HG03442 (cell line): ENCODE data around the gene PKIG.
"Not testable (repeated sequence)": the region's sequence is repeated elsewhere in the genome, so short reads cannot be mapped to it uniquely, and the experiment has no call there.

ENCODE experiments used
- ATAC-seq: cut with Tn5 transposase; IDR thresholded peaks from one replicate; pipeline ENCODE4 v1.9.1; 2021; ENCODE audit warnings: mild to moderate bottlenecking, moderate library complexity; ENCODE audit not compliant: unreplicated experiment

Gene PKIG

GRCh38 chr20:44582311-44583025, at the start of gene PKIG:
PKIG (plus strand) TSS chr20:44582579; CDS start chr20:44614557, 31,978 bp downstream.
- ATAC-seq = no peak

- no peak for ATAC-seq
Observed at GRCh38 chr20:44532981-44533331, 49.4 kb upstream of the PKIG start.

GRCh38 chr20:44533928-44534327, 48.5 kb upstream of the PKIG start:
- ATAC-seq = no peak

GRCh38 chr20:44536175-44536574, 46.2 kb upstream of the PKIG start:
- ATAC-seq = no peak

GRCh38 chr20:44537993-44538392, 44.4 kb upstream of the PKIG start:
- no peak for ATAC-seq

- no peak for ATAC-seq
Observed at GRCh38 chr20:44540834-44541233, 41.5 kb upstream of the PKIG start.

GRCh38 chr20:44541992-44542391, 40.4 kb upstream of the PKIG start:
- no peak for ATAC-seq

GRCh38 chr20:44542890-44543289, 39.5 kb upstream of the PKIG start:
- no peak for ATAC-seq

- ATAC-seq = no peak
Observed at GRCh38 chr20:44543358-44543757, 39.0 kb upstream of the PKIG start.

- no peak for ATAC-seq
Observed at GRCh38 chr20:44544263-44544662, 38.1 kb upstream of the PKIG start.

GRCh38 chr20:44547419-44547818, 35.0 kb upstream of the PKIG start:
- no peak for ATAC-seq

- no peak for ATAC-seq
Observed at GRCh38 chr20:44549123-44549522, 33.3 kb upstream of the PKIG start.

- no peak for ATAC-seq
Observed at GRCh38 chr20:44552050-44552449, 30.3 kb upstream of the PKIG start.

GRCh38 chr20:44552568-44552949, 29.8 kb upstream of the PKIG start:
- ATAC-seq = no peak

- ATAC-seq = no peak
Observed at GRCh38 chr20:44552950-44553908, 29.1 kb upstream of the PKIG start.

- no peak for ATAC-seq
Observed at GRCh38 chr20:44559302-44559701, 23.1 kb upstream of the PKIG start.

- no peak for ATAC-seq
Observed at GRCh38 chr20:44560229-44560628, 22.1 kb upstream of the PKIG start.

- ATAC-seq = not testable (repeated sequence)
Observed at GRCh38 chr20:44560818-44561217, 21.6 kb upstream of the PKIG start.

GRCh38 chr20:44561876-44562275, 20.5 kb upstream of the PKIG start:
- no peak for ATAC-seq

- no peak for ATAC-seq
Observed at GRCh38 chr20:44566018-44566417, 16.4 kb upstream of the PKIG start.

- no peak for ATAC-seq
Observed at GRCh38 chr20:44566811-44567210, 15.6 kb upstream of the PKIG start.

- no peak for ATAC-seq
Observed at GRCh38 chr20:44570367-44570766, 12.0 kb upstream of the PKIG start.
